Endothelial cell of umbilical vein (primary cell): ENCODE measurements around the gene ZNF26. TPM values are rescaled to one million over a fixed set of nuclear protein-coding genes. Genes with fewer than 3 reads are reported as not detected.

ENCODE experiments used
- BruUV-seq: library from RNA; stranded (reverse); fragments of 400-500 nt; replicated peaks from 2 replicates; lab custom pipeline; 2021; lab: Mats Ljungman, UMichigan
- CTCF ChIA-PET: fragments of 300-600, 350-600 bp; sonication (Branson Sonifier 250); formaldehyde crosslinking; loops from one replicate; lab custom pipeline; 2021; ENCODE audit warnings: antibody characterized with exemption, inconsistent platforms; lab: Charles Lee
- POLR2A ChIA-PET: fragments of 300-600, 350-600 bp; sonication (Branson Sonifier 250); formaldehyde crosslinking; loops from one replicate; lab custom pipeline; 2021; ENCODE audit warnings: antibody characterized with exemption, inconsistent platforms; lab: Charles Lee
- DNase-seq: peaks from one replicate; pipeline ENCODE4 v3.0.0-alpha.2; 2011; ENCODE audit warnings: low read depth, low spot score
- FAIRE-seq: peaks from 2 replicates; lab custom pipeline; 2011; peaks lifted over from hg19 to GRCh38; lab: Jason Lieb, UNC
- H2AFZ ChIP-seq: 2 replicates; pipeline ENCODE4 v1.6.0; 2012; ENCODE audit warnings: low read depth, low read length, control low read depth, inconsistent platforms
- H3K27ac ChIP-seq: 2 replicates; pipeline ENCODE4 v1.5.1; 2011; ENCODE audit warnings: low read depth, mild to moderate bottlenecking, control low read depth, low read length, moderate library complexity; ENCODE audit not compliant: insufficient read depth
- H3K27me3 ChIP-seq, 2 experiments: 2 replicates each; pipeline versions ENCODE4 v1.6.0 to v1.6.1; 2011; ENCODE audit warnings: low read length in 2 of 2, mixed read lengths in 1 of 2; ENCODE audit not compliant: control insufficient read depth in 2 of 2, insufficient read depth in 2 of 2
- H3K36me3 ChIP-seq, 2 experiments: 2 replicates in 1 of 2; 3 replicates in 1 of 2; pipeline ENCODE4 v1.5.1; 2011; ENCODE audit warnings: low read length in 2 of 2, mild to moderate bottlenecking in 1 of 2, moderate library complexity in 1 of 2; ENCODE audit not compliant: control insufficient read depth in 2 of 2, insufficient read depth in 2 of 2; ENCODE audit errors: extremely low read depth in 1 of 2
- H3K4me1 ChIP-seq: 3 replicates; pipeline ENCODE4 v1.5.1; 2011; ENCODE audit warnings: mild to moderate bottlenecking, low read length; ENCODE audit not compliant: control insufficient read depth, insufficient read depth; ENCODE audit errors: extremely low read depth
- H3K4me2 ChIP-seq: 2 replicates; pipeline ENCODE4 v1.6.1; 2011; ENCODE audit warnings: low read length, control low read depth, mixed read lengths; ENCODE audit not compliant: insufficient read depth
- H3K4me3 ChIP-seq, 3 experiments: fragments of 200-600 bp in 1 of 3; sonication (generic), shearing (Covaris generic) in 1 of 3; replicated peaks in 1 of 3; 2 replicates each; pipeline ENCODE4 v1.5.1; 2011 to 2016; ENCODE audit warnings: control low read depth in 3 of 3, low read length in 3 of 3, mild to moderate bottlenecking in 2 of 3, inconsistent platforms in 1 of 3, low read depth in 1 of 3, moderate library complexity in 1 of 3; ENCODE audit not compliant: insufficient read depth in 1 of 3
- H3K79me2 ChIP-seq: 2 replicates; pipeline ENCODE4 v1.6.0; 2012; ENCODE audit warnings: low read length, inconsistent platforms; ENCODE audit not compliant: control insufficient read depth, insufficient read depth
- H3K9ac ChIP-seq: replicated peaks from 2 replicates; pipeline ENCODE3; 2011; ENCODE audit warnings: low read length, control low read depth; ENCODE audit not compliant: insufficient read depth; ENCODE audit errors: extremely low read depth
- H3K9me1 ChIP-seq: replicated peaks from 3 replicates; pipeline ENCODE4 v1.6.0; 2011; ENCODE audit warnings: mild to moderate bottlenecking, low read length; ENCODE audit not compliant: control insufficient read depth, insufficient read depth; ENCODE audit errors: extremely low read depth
- H3K9me3 ChIP-seq: replicated peaks from 2 replicates; pipeline ENCODE4 v1.5.1; 2012; ENCODE audit warnings: low read length, inconsistent platforms; ENCODE audit not compliant: control insufficient read depth, insufficient read depth
- H4K20me1 ChIP-seq: replicated peaks from 2 replicates; pipeline ENCODE3; 2011; ENCODE audit warnings: mild to moderate bottlenecking, low read length; ENCODE audit not compliant: control insufficient read depth, insufficient read depth; ENCODE audit errors: extremely low read depth
- GATA2 ChIP-seq: IDR thresholded peaks from 2 replicates; pipeline ENCODE4 v1.7.0; 2011; ENCODE audit warnings: low read depth, mild to moderate bottlenecking, moderate library complexity, mixed read lengths, low read length; ENCODE audit not compliant: insufficient read length, insufficient read depth
- JUN ChIP-seq: IDR thresholded peaks from 2 replicates; pipeline ENCODE4 v1.6.1; 2011; ENCODE audit warnings: borderline replicate concordance, low read depth; ENCODE audit not compliant: insufficient read length, insufficient read depth
- POLR2AphosphoS5 ChIP-seq: IDR thresholded peaks from 2 replicates; pipeline ENCODE4 v1.6.1; 2012; ENCODE audit warnings: low read depth, mild to moderate bottlenecking, control low read depth, low read length, moderate library complexity; ENCODE audit not compliant: insufficient read depth
- dilution Hi-C: fragments of 300-500 bp; cut with MboI; formaldehyde crosslinking; loops from one replicate; pipeline ENCODE4 v1.15.0; 2019; ENCODE audit warnings: low sequenced_read_pairs; ENCODE audit not compliant: extremely low pct_ligation_motif_present
- intact Hi-C: fragments of 100-400 bp; cut with micrococcal nuclease; formaldehyde crosslinking; loops from one replicate; pipeline ENCODE4 v1.10.0; 2022
- polyA plus RNA-seq, 4 experiments: library from polyadenylated mRNA; depleted of rRNA in 3 of 4; stranded (reverse) in 3 of 4; unstranded in 1 of 4; fragments of >200 nt; gene quantifications; 2 replicates each; pipeline versions ENCODE4 v1.2.1 to v1.2.3, GENCODE V29; 2011 to 2012; ENCODE audit warnings: missing spikeins in 1 of 4
- total RNA-seq: library from RNA; stranded (reverse); gene quantifications from 2 replicates; pipeline ENCODE4 v1.2.3, GENCODE V29; 2021
- TF ChIP-seq, protein P1 (sequence below), 2 donors: IDR thresholded peaks; 1 replicate in 1 of 2; 2 replicates in 1 of 2; pipeline ENCODE4 v1.5.1; 2011; ENCODE audit warnings: low read length in 2 of 2, mild to moderate bottlenecking in 2 of 2, moderate library complexity in 2 of 2, control low read depth in 1 of 2, inconsistent platforms in 1 of 2, low read depth in 1 of 2; ENCODE audit not compliant: insufficient read depth in 1 of 2; ENCODE audit errors: extremely low read depth in 1 of 2
- TF ChIP-seq, protein P2 (sequence below): IDR thresholded peaks from 2 replicates; pipeline ENCODE4 v1.6.1; 2011; ENCODE audit not compliant: insufficient read depth, insufficient read length

ZNF26 gene
- total and polyA plus RNA-seq, 2 donors (not counting 3 experiments of a cell fraction or from before 2014, with no cell fraction given): 5.9 to 11.1 TPM

DNA sequence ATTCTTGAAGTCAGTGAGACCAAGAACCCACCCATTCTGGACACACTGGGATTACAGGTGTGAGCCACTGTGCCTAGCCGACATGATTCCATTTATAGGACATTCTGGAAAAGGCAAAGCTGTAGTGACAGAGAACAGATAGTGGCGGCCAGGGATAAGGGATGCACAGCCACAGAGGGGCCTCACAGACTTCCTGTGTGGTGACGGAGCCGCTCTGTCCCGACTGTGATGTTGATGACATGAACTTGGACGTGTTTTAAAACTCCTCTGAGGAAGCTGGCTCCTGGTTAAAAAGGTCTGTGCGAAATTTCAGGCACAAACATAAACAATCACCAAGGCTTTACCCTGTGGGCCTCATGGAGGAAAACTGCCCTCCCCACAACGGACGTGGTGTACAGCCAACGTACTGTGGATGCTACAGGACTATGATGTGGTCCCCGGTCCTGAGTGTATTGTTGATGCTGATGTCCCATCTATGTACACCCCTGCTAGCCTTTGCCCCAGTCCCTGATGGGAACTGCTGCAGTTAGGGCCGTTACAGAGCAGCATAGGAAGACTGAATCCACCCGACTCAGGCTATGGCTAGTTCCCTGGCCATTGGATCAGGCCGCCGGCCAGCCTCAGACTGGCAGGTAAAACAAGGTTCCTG is 46.0 kb upstream of the ZNF26 start:
- BruUV-seq: no TSS peak
- no peak overlapping the region for H3K4me2 ChIP-seq
- FAIRE-seq: no peak

More for the DNA sequence above, 46.0 kb upstream of the ZNF26 start:
- TF ChIP-seq GATA2: no peak
- TF ChIP-seq, protein P1, sequence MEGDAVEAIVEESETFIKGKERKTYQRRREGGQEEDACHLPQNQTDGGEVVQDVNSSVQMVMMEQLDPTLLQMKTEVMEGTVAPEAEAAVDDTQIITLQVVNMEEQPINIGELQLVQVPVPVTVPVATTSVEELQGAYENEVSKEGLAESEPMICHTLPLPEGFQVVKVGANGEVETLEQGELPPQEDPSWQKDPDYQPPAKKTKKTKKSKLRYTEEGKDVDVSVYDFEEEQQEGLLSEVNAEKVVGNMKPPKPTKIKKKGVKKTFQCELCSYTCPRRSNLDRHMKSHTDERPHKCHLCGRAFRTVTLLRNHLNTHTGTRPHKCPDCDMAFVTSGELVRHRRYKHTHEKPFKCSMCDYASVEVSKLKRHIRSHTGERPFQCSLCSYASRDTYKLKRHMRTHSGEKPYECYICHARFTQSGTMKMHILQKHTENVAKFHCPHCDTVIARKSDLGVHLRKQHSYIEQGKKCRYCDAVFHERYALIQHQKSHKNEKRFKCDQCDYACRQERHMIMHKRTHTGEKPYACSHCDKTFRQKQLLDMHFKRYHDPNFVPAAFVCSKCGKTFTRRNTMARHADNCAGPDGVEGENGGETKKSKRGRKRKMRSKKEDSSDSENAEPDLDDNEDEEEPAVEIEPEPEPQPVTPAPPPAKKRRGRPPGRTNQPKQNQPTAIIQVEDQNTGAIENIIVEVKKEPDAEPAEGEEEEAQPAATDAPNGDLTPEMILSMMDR (IDR thresholded peaks at IDR 0.05; ENCODE audit: extremely low read depth in 1 of 2, insufficient read depth in 1 of 2, low read depth in 1 of 2, low read length in 2 of 2): no peak
- TF ChIP-seq POLR2AphosphoS5: no peak
- TF ChIP-seq, protein P2, sequence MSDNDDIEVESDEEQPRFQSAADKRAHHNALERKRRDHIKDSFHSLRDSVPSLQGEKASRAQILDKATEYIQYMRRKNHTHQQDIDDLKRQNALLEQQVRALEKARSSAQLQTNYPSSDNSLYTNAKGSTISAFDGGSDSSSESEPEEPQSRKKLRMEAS: no peak
- TF ChIP-seq JUN: no peak
- no peaks in the 10 kb centered on the region for H3K4me1 ChIP-seq
- H3K27ac ChIP-seq: no peak overlapping the region
- H2AFZ ChIP-seq: no peak overlapping the region
- H3K9me3 ChIP-seq: peaks cover 9% of the 10 kb centered on the region
- H4K20me1 ChIP-seq: no peaks in the 10 kb centered on the region
- intact Hi-C loops: no loop called here
- H3K4me3 ChIP-seq: no peak overlapping the region
- no peaks in the 10 kb centered on the region for H3K79me2 ChIP-seq
- ChIA-PET CTCF (no interaction called here), POLR2A (no interaction called here)
- H3K9me1 ChIP-seq: no peaks in the 10 kb centered on the region
- dilution Hi-C loops: no loop called here
- DNase-seq: no peak
- peaks cover 7 to 26% of the 10 kb centered on the region in 2 experiments for H3K36me3 ChIP-seq
- H3K9ac ChIP-seq: no peak overlapping the region
- no peaks in the 10 kb centered on the region for H3K27me3 ChIP-seq
